HEK293 (cell line): ENCODE measurements around the gene HSD17B14.

Experiments used
- BCL11A ChIP-seq: fragments of 450-650 bp; formaldehyde crosslinking; IDR thresholded peaks from 2 replicates; pipeline ENCODE4 v1.5.1; 2016; ENCODE audit warnings: low read depth, missing biosample characterization, missing genetic modification characterization
- CTCF ChIP-seq: fragments of 450-650 bp; formaldehyde crosslinking; IDR thresholded peaks from 2 replicates; pipeline ENCODE4 v1.5.1; 2016; ENCODE audit warnings: missing biosample characterization, missing genetic modification characterization
- PRDM2 ChIP-seq: fragments of 450-650 bp; formaldehyde crosslinking; IDR thresholded peaks from 2 replicates; pipeline ENCODE4 v1.5.1; 2016; ENCODE audit warnings: missing biosample characterization, missing genetic modification characterization, borderline replicate concordance
- SP2 ChIP-seq: fragments of 450-650 bp; formaldehyde crosslinking; IDR thresholded peaks from 2 replicates; pipeline ENCODE4 v1.5.1; 2016; ENCODE audit warnings: missing biosample characterization, missing genetic modification characterization
- SP7 ChIP-seq: fragments of 450-650 bp; formaldehyde crosslinking; IDR thresholded peaks from 2 replicates; pipeline ENCODE4 v1.5.1; 2016; ENCODE audit warnings: missing biosample characterization, missing genetic modification characterization
- TSHZ1 ChIP-seq: fragments of 450-650 bp; formaldehyde crosslinking; IDR thresholded peaks from 2 replicates; pipeline ENCODE4 v1.5.1; 2016; ENCODE audit warnings: missing biosample characterization, missing genetic modification characterization, borderline replicate concordance
- ZBTB17 ChIP-seq: fragments of 450-650 bp; formaldehyde crosslinking; IDR thresholded peaks from 2 replicates; pipeline ENCODE4 v1.5.1; 2016; ENCODE audit warnings: missing biosample characterization, missing genetic modification characterization
- ZBTB6 ChIP-seq: fragments of 450-650 bp; formaldehyde crosslinking; IDR thresholded peaks from 2 replicates; pipeline ENCODE4 v1.5.1; 2017; ENCODE audit warnings: missing biosample characterization, missing genetic modification characterization
- ZFP37 ChIP-seq: fragments of 450-650 bp; formaldehyde crosslinking; IDR thresholded peaks from 2 replicates; pipeline ENCODE4 v1.5.1; 2016; ENCODE audit warnings: missing biosample characterization, missing genetic modification characterization
- ZNF10 ChIP-seq: fragments of 450-650 bp; formaldehyde crosslinking; IDR thresholded peaks from 2 replicates; pipeline ENCODE4 v1.5.1; 2017; ENCODE audit warnings: missing biosample characterization, missing genetic modification characterization
- ZNF121 ChIP-seq: fragments of 450-650 bp; formaldehyde crosslinking; IDR thresholded peaks from 2 replicates; pipeline ENCODE4 v1.5.1; 2016; ENCODE audit warnings: missing biosample characterization, missing genetic modification characterization
- ZNF16 ChIP-seq: fragments of 450-650 bp; formaldehyde crosslinking; IDR thresholded peaks from 2 replicates; pipeline ENCODE4 v1.5.1; 2016; ENCODE audit warnings: low read depth, missing biosample characterization, missing genetic modification characterization
- ZNF175 ChIP-seq: fragments of 450-650 bp; formaldehyde crosslinking; IDR thresholded peaks from 2 replicates; pipeline ENCODE4 v1.5.1; 2016; ENCODE audit warnings: missing biosample characterization, missing genetic modification characterization
- ZNF2 ChIP-seq: fragments of 450-650 bp; formaldehyde crosslinking; IDR thresholded peaks from 2 replicates; pipeline ENCODE4 v1.5.1; 2016; ENCODE audit warnings: missing biosample characterization, missing genetic modification characterization
- ZNF214 ChIP-seq: fragments of 450-650 bp; formaldehyde crosslinking; IDR thresholded peaks from 2 replicates; pipeline ENCODE4 v1.5.1; 2017; ENCODE audit warnings: missing biosample characterization, mild to moderate bottlenecking, missing genetic modification characterization, borderline replicate concordance
- ZNF335 ChIP-seq: fragments of 450-650 bp; formaldehyde crosslinking; conservative IDR thresholded peaks from 2 replicates; pipeline ENCODE4 v1.5.1; 2016; ENCODE audit warnings: missing biosample characterization, missing genetic modification characterization
- ZNF571 ChIP-seq: fragments of 450-650 bp; formaldehyde crosslinking; IDR thresholded peaks from 2 replicates; pipeline ENCODE4 v1.5.0; 2017; ENCODE audit warnings: missing biosample characterization, missing genetic modification characterization
- ZNF610 ChIP-seq: fragments of 450-650 bp; formaldehyde crosslinking; IDR thresholded peaks from 2 replicates; pipeline ENCODE4 v1.5.1; 2016; ENCODE audit warnings: missing biosample characterization, missing genetic modification characterization, borderline replicate concordance
- ZNF621 ChIP-seq: fragments of 450-650 bp; formaldehyde crosslinking; IDR thresholded peaks from 2 replicates; pipeline ENCODE4 v1.5.1; 2017; ENCODE audit warnings: missing biosample characterization, missing genetic modification characterization
- ZNF623 ChIP-seq: fragments of 450-650 bp; formaldehyde crosslinking; IDR thresholded peaks from 2 replicates; pipeline ENCODE4 v1.5.1; 2016; ENCODE audit warnings: missing biosample characterization, missing genetic modification characterization
- ZNF677 ChIP-seq: fragments of 450-650 bp; IDR thresholded peaks from 2 replicates; pipeline ENCODE4 v1.5.0; 2018; ENCODE audit warnings: missing biosample characterization, mild to moderate bottlenecking, missing genetic modification characterization, moderate library complexity
- ZNF707 ChIP-seq: fragments of 450-650 bp; formaldehyde crosslinking; IDR thresholded peaks from 2 replicates; pipeline ENCODE4 v1.5.1; 2016; ENCODE audit warnings: missing biosample characterization, missing genetic modification characterization
- ZNF76 ChIP-seq: fragments of 450-650 bp; formaldehyde crosslinking; IDR thresholded peaks from 2 replicates; pipeline ENCODE4; 2016; ENCODE audit warnings: low read depth, missing biosample characterization, missing genetic modification characterization, borderline replicate concordance
- ZNF791 ChIP-seq: fragments of 450-650 bp; formaldehyde crosslinking; IDR thresholded peaks from 2 replicates; pipeline ENCODE4 v1.5.1; 2016; ENCODE audit warnings: missing biosample characterization, missing genetic modification characterization
- ZNF830 ChIP-seq: fragments of 450-650 bp; IDR thresholded peaks from 2 replicates; pipeline ENCODE4 v1.5.0; 2018; ENCODE audit warnings: missing biosample characterization, missing genetic modification characterization, low read depth, mild to moderate bottlenecking, moderate library complexity
- ZSCAN18 ChIP-seq: fragments of 450-650 bp; formaldehyde crosslinking; IDR thresholded peaks from 2 replicates; pipeline ENCODE4 v1.5.1; 2016; ENCODE audit warnings: missing biosample characterization, missing genetic modification characterization
- ZSCAN4 ChIP-seq: fragments of 450-650 bp; formaldehyde crosslinking; IDR thresholded peaks from 2 replicates; pipeline ENCODE4 v1.5.1; 2017; ENCODE audit warnings: missing biosample characterization, missing genetic modification characterization

HSD17B14 gene

GRCh38 chr19:48835734-48836088 is 580 bp downstream of the HSD17B14 start (continued):
- no peak for TF ChIP-seq TSHZ1 (tag by site-specific recombination)
- peak; percentile 78 for TF ChIP-seq ZBTB17
- TF ChIP-seq ZNF335 (tag by site-specific recombination) = peak; percentile 53; the same call in 1 of the 2 replicates
- TF ChIP-seq SP7 (tag by site-specific recombination) = peak; percentile 60; the same call in 1 of the 2 replicates
- peak; percentile 75 for TF ChIP-seq BCL11A (tag by site-specific recombination)
- TF ChIP-seq ZNF16 (tag by site-specific recombination) = no peak
- no peak for TF ChIP-seq ZNF621 (tag by site-specific recombination)
- no peak for TF ChIP-seq ZNF707 (tag by site-specific recombination)
- TF ChIP-seq ZNF610 (tag by site-specific recombination) = no peak
- no peak for TF ChIP-seq SP2 (tag by site-specific recombination)
- TF ChIP-seq ZNF2 (tag by site-specific recombination) = no peak
- TF ChIP-seq ZNF677 = no peak
- no peak for TF ChIP-seq ZNF76 (tag by site-specific recombination)
- TF ChIP-seq ZNF623 (tag by site-specific recombination) = no peak
- TF ChIP-seq ZBTB6 (tag by site-specific recombination) = no peak
- no peak for TF ChIP-seq ZNF214 (tag by site-specific recombination)
- TF ChIP-seq ZNF10 (tag by site-specific recombination) = no peak
- TF ChIP-seq ZSCAN18 (tag by site-specific recombination) = no peak
- TF ChIP-seq PRDM2 = no peak
- no peak for TF ChIP-seq ZNF121 (tag by site-specific recombination)
- no peak; the same call in 1 of the 2 replicates for TF ChIP-seq ZSCAN4 (tag by site-specific recombination)
- no peak for TF ChIP-seq ZNF571 (tag by site-specific recombination)
- 0 out of 2 replicates have a peak, but pooled peaks have one; percentile 24 for TF ChIP-seq ZFP37 (tag by site-specific recombination)
- TF ChIP-seq ZNF791 (tag by site-specific recombination) = no peak
- no peak for TF ChIP-seq ZNF830 (tag by site-specific recombination)
- no peak for TF ChIP-seq ZNF175
- TF ChIP-seq CTCF (tag by site-specific recombination) = peak; percentile 90
